Effector CD4-positive, alpha-beta T cell (primary cell): Measurements from ENCODE around the gene ENTPD7.
A peak's percentile ranks its signal among the peaks of the same experiment; 100 is the strongest.

Experiments
- DNase-seq: peaks from one replicate; pipeline ENCODE4 v3.0.0-alpha.2; 2020

ENTPD7 gene

DNA sequence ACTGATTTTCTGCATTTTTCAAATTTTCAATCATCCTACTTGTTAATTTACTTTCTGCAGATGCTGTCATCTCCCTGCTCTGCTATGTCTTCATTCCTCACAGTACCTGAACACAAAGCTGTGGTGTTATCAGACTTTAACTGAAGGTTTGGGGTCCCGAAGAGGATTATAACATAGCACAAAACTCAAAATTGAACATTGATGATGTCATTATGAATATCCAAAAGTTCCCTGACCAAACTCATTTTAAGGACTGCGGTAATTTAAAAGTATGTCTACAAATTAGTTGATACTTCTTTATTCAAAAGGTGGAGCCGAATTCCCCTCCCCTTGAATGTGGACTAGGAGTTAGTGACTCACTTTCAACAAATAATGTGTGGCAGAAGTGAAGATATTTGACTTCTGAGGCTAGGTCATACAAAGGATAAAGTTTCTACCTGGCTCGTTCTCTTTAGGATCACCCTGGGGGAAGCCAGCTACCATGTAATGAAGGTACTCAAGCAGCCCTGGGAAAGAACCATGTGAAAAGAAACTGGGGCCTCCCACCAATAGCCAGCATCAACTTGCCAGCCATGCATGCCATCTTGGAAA, 6.4 kb upstream of the ENTPD7 start:
- no peak for DNase-seq

DNA sequence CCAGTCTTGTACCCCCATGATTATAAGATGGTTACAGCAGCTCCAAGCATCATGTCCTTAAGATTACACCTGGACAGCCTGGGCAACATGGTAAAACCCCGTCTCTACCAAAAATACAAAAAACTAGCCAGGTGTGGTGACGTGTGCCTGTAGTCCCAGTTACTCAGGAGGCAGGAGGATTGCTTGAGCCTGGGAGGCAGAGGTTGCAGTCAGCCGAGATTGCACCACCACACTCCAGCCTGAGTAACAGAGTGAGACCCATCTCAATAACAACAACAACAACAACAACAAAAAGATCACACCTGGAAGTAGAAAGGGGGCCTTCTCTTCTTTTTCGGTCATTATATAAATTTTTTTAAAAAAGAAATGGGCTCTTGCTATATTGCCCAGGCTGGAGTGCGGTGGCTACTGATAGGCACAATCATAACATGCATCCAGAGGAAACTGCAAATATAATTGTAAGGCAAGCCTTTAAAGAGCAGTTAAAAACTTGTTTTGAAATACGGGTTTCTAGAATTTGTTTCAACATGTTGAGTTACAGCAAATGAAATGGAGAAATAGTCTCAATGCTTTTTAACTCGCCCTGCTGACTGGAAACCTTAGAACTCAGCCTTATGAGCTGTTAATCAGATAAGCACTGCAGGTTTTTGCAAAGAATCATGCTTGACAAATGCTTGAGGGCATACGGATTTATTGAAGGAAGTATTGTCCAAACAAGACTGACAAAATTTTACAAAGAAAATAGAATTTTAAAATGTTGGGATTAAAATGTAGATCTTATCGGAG, 4.7 kb upstream of the ENTPD7 start:
- DNase-seq, result no peak

DNA sequence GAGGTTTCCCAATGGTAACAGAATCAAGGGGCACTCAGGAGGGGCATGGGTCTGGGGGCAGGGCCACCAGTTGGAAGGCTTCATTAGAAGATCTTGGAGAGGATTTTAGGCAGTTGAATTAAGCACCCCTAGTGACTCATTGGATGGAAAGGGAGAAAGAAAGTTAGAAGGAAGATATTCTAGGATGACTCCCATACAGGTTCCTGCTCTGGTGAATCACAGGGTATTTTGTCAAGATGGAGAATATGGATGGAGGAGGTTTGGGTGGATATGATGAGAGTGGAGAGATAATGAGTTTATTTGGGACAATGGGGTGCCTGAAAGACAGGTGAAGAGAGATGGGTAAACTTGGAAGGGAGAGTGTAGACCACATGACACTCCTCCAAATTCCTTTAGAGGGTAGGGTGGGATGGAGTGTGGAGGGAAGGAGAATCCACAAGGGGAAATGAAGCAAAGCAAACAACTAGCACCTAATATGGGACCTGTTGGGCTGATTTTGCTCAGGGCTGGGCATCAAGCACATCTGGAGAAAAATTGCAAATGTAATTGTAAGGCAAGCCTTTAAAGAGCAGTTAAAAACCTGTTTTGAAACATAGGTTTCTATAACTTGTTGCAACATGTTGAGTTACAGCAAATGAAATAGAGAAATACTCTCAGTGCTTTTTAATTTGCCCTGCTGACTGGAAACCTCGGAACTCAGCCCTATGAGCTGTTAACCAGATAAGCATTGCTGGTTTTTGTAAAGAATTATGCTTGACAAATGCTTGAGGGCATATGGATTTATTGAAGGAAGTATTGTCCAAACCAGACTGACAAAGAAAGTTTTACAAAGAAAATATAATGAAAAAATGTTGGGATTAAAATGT, 2.9 kb upstream of the ENTPD7 start:
- no peak for DNase-seq

DNA sequence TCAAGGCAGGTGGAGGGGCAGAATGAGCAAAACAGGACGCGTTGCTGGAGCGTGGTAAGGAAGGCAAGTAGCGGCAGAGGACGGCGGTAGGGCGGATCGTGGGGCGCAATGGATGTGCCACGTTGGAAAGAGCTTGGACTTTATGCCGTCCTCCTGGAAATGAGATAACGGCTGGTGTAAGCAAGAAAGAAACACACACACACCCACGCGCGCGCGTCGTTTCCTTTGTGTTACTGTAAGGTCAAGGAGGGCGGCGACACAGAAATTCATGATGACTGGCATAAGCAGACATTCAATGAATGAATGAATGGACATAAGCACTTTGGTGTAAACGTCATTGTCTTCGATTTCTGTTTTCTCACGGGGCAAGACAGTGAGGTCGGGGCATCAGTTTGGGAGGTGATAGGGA, 683 bp upstream of the ENTPD7 start:
- DNase-seq, result peak; percentile 16

DNA sequence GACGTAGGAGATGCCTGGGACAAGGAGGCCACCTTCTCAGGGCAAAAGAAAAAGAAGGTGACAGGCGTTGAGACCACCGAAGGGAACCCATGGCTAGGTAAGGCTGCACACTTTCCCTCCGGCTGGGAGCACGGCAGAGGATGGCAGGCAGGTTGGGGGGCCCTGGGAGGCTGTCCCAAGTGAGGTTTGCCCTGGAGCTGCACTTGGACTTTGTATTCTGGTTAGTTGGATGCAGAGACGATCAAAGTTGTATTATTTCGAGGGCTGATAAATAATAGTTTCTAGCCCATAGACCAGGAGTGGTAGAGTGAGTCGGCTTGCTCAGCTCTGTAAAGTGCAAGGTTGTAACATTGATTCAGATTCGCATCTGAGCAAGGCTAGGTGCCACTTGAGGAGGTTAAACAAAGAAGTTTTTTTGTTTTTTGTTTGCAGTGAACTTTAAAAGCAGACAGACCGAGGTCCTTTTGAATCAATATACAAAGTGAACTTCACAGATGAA, 608 bp downstream of the ENTPD7 start:
- no peak for DNase-seq

DNA sequence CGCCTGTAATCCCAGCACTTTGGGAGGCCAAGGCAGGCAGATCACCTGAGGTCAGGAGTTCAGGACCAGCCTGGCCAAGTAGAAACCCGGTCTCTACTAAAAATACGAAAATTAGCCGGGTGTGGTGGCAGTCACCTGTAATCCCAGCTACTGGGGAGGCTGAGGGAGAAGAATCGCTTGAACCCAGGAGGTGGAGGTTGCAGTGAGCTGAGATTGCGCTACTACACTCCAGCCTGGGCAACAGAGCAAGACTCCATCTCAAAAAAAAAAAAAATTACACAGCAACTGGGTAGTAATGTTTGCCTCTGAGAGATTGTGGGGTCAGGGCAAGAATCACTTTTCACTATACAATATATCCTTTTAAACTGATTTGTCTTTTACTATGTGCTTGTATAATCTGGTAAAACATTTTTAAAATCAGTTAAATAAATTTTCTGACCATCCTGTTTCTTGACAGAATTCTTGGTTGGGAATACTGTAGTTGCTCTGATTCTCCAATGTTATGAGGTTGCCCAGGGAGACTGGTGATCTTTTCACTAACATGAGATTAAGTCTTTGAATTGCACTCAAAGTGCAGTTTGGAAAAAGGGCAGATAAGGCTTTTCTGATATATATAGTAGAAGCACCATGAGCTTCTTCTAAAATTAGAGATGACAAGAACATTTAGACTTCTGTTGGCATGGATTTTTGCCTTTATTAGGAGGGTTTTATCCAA, 1.5 kb downstream of the ENTPD7 start:
- no peak for DNase-seq

DNA sequence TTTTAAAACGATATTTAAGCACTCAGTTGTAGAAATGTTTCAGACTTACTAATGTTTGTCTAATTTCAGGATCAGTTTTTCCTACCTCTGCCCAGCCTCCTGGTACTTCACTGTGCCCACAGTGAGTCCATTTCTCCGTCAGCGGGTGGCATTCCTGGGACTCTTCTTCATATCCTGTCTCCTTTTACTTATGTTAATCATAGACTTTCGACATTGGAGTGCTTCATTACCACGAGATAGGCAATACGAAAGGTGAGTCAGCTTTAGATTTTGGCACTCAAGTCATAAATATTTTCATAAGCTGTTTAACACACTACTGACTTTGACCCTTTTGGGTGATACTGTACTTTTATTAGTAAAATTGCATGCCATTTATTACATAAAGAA, 2.1 kb downstream of the ENTPD7 start:
- no peak for DNase-seq

DNA sequence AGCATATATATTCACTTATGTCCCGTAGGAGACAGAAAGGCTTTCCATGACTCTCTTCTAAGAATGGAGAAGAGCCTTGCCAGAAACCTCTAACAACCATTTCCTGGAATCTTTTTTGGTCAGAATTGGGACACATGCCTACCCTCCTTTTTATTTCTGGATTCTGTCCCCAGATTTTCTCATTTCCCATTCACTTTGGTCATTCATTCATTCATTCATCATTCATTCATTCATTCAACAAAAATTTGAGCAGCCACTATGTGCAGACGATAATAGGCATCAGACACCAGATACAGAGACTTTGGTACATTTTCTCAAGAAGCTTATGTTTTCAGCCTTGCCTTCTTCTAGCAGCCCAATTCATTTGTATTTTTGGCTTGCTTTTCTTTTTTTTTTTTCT, 6.0 kb downstream of the ENTPD7 start:
- no peak for DNase-seq

DNA sequence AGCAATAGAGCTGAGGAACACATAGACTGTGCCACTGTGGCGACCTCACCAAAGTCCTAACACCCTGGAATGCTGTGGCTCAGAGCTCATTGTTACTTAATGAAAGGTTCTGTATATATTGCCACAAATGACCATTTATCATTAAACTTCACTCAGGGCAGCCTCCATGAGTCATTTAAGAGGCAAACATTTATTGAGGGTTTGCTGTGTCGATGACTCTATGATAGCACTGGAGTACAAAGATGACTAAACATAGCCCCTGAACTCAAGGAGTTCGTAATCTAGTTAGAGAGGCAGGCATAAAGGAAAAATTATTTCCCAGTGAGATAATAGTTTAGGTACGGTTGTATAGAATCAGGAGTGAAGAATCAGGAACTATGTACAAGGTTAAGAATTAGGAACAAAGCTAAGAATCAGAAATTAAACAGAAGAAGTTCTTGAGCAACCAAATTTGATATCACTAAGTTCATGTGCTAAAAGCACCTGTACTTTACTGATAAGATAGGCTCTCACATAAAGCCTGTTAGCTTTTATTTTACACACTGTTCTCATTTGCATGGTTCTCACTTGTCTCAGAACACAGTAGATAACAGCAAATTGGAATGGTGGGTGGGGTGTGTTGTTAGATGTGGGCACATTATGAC, 7.9 kb downstream of the ENTPD7 start:
- DNase-seq, result no peak

DNA sequence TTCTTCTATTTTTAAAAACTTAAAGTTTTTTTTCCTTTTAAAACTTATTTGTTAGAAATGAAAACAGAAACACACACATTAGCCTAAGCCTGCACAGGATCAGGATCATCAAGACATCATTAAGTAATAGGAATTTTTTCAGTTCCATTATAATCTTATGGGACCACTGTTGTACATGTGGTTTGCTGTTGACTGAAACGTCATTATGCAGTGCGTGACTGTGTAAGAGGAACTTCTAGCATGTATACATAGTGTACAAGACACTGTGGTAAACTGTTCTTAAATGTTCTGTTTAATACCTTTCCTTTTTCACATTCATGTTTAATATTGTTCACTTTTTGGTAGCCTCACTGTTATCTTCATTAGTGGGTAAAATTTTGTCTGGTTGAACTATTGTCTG, 12.1 kb downstream of the ENTPD7 start:
- DNase-seq, result no peak

DNA sequence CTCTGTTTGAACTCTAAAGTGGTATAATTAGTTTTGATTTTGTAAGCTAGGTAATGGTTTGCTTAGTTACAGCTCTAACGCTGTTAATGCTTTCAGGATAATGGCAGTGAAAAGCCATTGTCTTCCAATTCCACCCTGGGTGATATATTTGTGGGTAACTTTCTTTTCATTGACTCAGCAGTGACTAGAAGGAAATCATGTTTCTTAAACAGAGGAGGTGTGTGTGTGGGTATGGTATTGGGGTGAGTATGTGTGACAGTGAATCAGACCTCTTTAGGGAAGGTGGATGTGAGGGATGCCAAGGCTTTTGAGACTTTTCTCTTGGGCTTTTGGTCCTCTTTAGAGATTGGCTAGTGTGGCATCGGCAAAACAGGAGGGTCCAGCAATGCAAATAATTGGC, 13.6 kb downstream of the ENTPD7 start:
- DNase-seq, result no peak

DNA sequence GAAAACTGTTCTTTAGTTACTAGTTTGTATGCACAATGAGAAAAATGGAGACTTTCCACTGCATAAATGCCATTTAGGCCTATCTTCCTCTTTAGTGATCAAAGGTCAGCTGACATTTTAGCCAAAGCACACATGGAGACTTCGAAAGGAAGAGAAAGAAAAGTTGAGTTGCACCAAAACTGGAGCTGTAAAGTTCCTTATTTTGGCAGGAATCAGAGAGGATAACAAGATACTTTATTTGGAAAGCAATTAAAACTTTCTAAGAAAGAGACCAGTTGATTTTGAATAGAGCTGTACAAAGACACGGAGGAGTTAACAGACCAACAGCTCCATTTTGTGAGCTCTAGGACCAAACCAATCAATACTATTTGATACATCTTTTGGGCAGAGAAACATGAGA, 14.2 kb downstream of the ENTPD7 start:
- DNase-seq, result no peak

DNA sequence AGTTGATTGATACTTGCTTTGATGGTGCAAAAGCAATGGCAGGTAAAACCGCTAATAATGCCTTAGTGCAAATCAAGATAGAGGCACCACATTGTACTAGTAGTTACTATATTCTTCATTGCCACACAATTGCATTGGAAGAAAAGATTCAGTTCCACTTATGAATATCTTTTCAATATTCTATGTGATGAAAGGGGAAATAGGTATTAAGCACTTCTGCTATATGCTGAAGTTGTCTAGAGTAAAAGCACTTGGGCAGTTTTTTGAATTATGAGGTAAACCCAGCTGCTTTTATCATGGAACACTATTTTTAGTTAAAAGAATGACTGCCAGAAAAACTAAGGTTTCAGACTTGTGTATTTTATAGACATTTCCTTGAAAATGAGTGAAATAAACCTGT, 15.5 kb downstream of the ENTPD7 start:
- no peak for DNase-seq

DNA sequence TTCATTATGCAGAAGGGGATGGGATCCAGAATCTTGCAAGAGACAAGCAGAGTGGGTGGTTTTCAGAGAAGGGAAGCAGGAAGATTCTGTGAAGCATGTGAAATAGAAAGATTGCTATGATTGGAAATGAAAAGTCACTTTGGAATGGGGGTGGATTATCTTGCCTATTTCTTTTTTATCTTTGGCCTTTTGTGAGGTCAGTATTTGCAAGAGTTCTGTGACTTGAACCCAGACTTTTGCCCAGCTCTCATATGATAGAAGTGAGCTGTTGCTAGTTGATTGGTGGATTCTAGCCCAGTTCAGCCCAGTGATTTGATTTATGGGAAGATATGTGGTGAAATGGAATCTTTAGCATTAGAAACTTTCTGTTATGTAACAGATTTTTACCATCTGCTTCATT, 17.1 kb downstream of the ENTPD7 start:
- no peak for DNase-seq

DNA sequence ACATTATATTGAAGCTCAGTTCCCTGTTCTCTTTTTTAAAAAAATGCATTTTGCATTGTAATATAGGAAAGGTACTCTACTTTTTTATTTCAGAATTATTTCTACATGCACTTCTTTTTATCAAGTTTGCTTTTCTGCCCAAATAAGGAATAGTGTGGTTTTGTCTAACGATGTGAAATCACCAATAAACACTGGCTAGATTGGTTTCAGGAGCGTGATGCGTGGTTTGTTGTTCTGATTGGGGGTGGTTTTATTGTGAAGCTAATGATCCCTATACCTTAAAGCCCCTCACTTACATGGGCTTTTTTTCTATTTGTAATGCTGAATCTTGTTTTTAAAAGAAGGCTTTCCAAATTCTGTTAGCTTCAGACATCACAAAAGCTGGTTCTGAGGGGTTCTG, 17.6 kb downstream of the ENTPD7 start:
- no peak for DNase-seq

DNA sequence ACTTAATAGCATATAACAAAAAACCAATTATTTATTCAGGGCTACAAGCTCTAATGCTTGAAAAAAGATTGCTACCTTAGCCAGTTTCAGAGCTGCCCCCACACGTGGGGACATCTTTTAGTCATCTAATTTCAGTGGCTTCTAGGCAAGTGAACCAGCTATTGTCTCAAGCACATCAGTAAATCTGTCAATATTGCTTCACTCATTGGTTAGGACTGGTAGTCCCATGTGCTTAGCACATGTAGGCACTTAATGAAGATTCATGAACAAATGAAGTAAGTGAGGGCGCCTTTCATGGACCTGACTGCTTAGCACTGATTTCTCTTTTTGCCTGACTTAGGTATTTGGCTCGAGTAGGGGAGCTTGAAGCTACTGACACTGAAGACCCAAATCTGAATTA, 19.6 kb downstream of the ENTPD7 start:
- no peak for DNase-seq

DNA sequence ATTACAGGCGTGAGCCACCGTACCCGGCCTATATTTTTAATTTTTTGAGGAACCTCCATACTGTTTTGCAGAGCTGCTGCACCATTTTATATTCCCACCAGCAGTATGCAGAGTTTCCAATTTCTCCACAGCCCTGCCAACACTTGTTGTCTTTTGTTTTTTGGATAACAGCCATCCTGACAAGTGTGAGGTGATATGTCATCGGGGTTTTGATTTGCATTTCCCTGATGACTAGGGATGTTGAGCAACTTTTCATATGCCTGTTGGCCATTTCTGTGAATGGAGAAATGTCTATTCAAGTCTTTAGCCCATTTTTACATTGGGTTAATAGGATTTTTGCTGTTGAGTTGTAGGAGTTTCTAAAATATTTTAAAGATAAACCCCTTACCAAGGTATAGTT, 22.2 kb downstream of the ENTPD7 start:
- no peak for DNase-seq

DNA sequence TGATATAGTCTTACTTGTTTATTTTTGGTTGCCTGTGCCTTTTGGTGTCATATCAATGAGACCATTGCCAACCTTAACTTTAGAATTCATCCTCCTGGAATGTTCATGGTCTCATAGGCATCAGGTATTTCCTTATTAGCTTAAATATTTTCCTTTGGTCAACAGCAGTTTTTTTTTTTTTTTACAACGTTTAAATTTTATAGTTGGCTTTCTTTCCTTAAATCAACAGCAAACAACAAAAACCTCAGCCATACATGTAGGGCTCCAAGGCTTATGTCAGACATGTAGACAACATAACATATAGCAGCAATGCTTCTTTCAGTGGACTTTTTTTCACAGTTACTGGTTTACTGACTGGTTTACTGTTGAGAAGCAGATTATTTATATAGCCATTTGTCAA, 22.7 kb downstream of the ENTPD7 start:
- DNase-seq, result no peak

DNA sequence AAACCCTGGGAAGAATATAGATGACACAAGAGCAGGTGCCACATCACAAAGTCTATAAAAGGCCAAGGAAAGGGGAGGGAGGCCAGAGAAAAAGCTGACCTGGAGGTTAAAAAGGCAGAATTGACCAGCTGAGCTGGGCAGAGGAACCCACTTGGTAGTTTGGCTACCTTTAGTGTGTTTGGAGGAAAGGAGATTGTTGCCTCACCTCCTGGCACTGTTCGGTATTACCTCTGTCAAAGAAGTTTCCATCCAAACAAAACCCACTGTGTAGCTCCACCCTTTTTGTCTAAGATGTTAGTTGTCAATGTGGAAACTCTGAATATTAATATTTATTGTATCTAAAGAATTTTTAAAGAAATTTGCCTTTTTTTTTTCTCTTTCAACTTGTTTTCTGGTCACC, 23.4 kb downstream of the ENTPD7 start:
- DNase-seq, result no peak

DNA sequence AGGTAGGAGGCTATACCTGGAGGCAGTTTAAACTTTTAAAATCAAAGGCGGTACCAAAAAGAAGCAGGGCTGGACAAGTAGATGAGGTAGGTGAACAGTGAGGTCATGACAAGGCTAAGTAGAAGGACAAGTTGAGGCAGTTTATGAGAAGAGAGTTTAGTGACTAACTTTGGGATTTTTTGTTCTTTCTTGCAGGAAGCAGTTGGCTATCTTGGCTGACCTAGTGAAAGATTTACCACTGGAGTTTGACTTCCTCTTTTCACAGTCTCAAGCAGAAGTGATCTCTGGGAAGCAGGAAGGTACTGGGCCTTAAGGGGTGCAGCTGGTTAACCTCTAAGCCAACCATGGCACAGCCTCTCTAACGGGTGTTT, 26.3 kb downstream of the ENTPD7 start:
- no peak for DNase-seq

DNA sequence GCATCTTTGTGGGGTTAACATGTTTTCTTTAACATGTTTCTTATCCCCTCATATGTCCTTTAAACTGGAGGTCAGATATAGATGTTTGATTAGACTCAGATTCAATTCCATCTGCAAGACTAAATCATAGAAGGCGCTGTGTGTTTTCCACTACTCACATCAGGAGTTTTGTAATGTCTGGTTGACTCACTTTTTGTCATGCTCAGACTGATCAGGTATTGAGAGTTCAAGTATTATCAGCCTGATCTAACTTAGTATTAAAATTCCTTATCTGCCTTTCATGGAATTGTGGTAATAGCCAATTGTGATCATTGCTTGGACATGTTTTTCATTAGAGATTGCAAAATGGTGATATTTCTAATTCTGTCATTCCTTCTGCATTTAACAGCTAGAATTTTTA, 30.2 kb downstream of the ENTPD7 start:
- DNase-seq, result no peak

DNA sequence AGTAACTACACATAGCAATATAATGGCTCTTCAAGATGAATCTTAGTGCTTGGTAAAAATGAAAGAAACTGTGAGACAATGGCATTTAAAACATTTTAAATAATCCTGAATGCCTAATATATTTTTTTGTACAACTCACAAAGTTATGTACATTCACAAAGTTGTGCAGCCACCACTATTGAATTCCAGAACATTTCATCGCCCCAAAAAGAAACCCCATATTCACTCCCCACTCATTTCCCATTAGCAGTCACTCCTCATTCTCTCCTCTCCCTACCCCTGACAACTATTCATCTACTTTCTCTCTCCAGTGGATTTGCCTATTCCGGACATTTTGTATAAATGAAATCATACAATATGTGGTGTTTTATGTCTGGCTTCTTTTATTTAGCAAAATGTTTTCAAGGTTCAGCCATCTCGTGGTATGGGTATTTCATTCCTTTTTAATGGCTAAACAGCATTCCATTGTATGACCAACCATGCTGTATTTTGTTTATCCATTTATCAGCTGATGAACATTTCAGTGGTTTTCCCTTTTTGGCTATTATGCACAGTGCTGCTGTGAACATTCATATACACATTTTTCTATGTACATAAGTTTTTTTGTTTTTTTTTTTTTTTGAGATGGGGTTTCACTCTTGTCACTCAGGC, 34.7 kb downstream of the ENTPD7 start:
- DNase-seq, result no peak
